WTC11 (cell line): ENCODE data around the gene SLC27A5.

Experiments
- ATF2 ChIP-seq: sonication (generic); formaldehyde crosslinking; IDR thresholded peaks from 2 replicates; pipeline ENCODE4 v1.8.1; 2022; ENCODE audit warnings: low read depth, missing genetic modification reagents, borderline replicate concordance
- CTCF ChIP-seq: fragments of 200-600 bp; IDR thresholded peaks from 2 replicates; pipeline ENCODE4 v1.8.0; 2022; ENCODE audit warnings: antibody characterized with exemption
- GABPB1 ChIP-seq: sonication (generic); formaldehyde crosslinking; IDR thresholded peaks from 2 replicates; pipeline ENCODE4 v1.8.1; 2023; ENCODE audit warnings: mild to moderate bottlenecking, missing genetic modification reagents
- MAX ChIP-seq: sonication (generic); formaldehyde crosslinking; IDR thresholded peaks from 2 replicates; pipeline ENCODE4 v1.8.0; 2022; ENCODE audit warnings: mild to moderate bottlenecking, missing genetic modification reagents
- MXD4 ChIP-seq: fragments of 250-450 bp; sonication (Bioruptor Pico); IDR thresholded peaks from 2 replicates; pipeline ENCODE4 v1.8.0; 2021; ENCODE audit warnings: mild to moderate bottlenecking, moderate library complexity, borderline replicate concordance
- PRDM15 ChIP-seq: sonication (generic); formaldehyde crosslinking; IDR thresholded peaks from 2 replicates; pipeline ENCODE4 v1.8.0; 2022; ENCODE audit warnings: missing genetic modification reagents
- USF2 ChIP-seq: sonication (generic); formaldehyde crosslinking; IDR thresholded peaks from 2 replicates; pipeline ENCODE4 v1.8.1; 2023; ENCODE audit warnings: mild to moderate bottlenecking, missing genetic modification reagents, moderate library complexity

- TF ChIP-seq CTCF (no peak), MXD4 (CRISPR knock-in tag) (no peak), USF2 (no peak), ATF2 (CRISPR knock-in tag) (no peak), GABPB1 (no peak), PRDM15 (CRISPR knock-in tag) (no peak), MAX (no peak)
These were observed 33.7 kb upstream of the SLC27A5 start for GRCh38 chr19:58545286-58546018.
